Measurements from ENCODE around the gene PLCB2.

PLCB2 gene

DNA sequence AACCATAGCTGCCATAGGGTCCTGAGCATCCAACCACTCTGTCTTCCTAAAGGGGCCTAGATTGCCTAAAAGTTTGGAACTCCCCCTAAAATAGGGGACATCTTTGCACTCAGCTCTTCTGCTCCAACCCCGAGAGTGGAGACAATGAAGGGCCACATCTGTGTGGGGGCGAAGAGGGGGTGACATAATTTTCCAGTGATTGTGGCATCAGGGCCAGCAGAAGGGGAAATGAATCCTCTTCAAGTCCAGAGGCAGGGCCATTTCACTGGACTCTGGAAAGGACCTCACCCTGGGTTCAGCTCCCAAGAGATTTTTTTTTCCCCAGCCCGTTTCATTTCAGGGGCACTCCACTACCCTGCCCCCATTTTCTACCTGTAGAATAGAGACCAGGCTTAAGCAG is 20.2 kb downstream of the PLCB2 start:
- H3K4me3 ChIP-seq (ENCODE audit: low read depth, low read length): no peak overlapping the region
- ChIA-PET CTCF (interaction anchor here (1.2 to 3.2 kb wide), 4 partner anchors 8 to 51 kb away, joined by 6 to 22 read pairs (median 6); no protein-coding TSS in a partner anchor), POLR2A (interaction anchor here (0.6 kb wide), 1 partner anchor 135 kb away, joined by 3 read pairs; no protein-coding TSS in a partner anchor)
- no peak for TF ChIP-seq MYNN (tag by site-specific recombination; IDR thresholded peaks at IDR 0.05; ENCODE audit: borderline replicate concordance)
- no peak for TF ChIP-seq ZNF843 (tag by site-specific recombination; IDR thresholded peaks at IDR 0.05)
- TF ChIP-seq, protein P1, sequence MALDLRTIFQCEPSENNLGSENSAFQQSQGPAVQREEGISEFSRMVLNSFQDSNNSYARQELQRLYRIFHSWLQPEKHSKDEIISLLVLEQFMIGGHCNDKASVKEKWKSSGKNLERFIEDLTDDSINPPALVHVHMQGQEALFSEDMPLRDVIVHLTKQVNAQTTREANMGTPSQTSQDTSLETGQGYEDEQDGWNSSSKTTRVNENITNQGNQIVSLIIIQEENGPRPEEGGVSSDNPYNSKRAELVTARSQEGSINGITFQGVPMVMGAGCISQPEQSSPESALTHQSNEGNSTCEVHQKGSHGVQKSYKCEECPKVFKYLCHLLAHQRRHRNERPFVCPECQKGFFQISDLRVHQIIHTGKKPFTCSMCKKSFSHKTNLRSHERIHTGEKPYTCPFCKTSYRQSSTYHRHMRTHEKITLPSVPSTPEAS (tag by site-specific recombination; IDR thresholded peaks at IDR 0.05): no peak
- TF ChIP-seq ZNF2 (tag by site-specific recombination; IDR thresholded peaks at IDR 0.05): no peak
- TF ChIP-seq SALL2 (tag by site-specific recombination; IDR thresholded peaks at IDR 0.05; ENCODE audit: borderline replicate concordance): no peak
- no peak for TF ChIP-seq ZNF146 (tag by site-specific recombination; IDR thresholded peaks at IDR 0.05)
- TF ChIP-seq, protein P2, sequence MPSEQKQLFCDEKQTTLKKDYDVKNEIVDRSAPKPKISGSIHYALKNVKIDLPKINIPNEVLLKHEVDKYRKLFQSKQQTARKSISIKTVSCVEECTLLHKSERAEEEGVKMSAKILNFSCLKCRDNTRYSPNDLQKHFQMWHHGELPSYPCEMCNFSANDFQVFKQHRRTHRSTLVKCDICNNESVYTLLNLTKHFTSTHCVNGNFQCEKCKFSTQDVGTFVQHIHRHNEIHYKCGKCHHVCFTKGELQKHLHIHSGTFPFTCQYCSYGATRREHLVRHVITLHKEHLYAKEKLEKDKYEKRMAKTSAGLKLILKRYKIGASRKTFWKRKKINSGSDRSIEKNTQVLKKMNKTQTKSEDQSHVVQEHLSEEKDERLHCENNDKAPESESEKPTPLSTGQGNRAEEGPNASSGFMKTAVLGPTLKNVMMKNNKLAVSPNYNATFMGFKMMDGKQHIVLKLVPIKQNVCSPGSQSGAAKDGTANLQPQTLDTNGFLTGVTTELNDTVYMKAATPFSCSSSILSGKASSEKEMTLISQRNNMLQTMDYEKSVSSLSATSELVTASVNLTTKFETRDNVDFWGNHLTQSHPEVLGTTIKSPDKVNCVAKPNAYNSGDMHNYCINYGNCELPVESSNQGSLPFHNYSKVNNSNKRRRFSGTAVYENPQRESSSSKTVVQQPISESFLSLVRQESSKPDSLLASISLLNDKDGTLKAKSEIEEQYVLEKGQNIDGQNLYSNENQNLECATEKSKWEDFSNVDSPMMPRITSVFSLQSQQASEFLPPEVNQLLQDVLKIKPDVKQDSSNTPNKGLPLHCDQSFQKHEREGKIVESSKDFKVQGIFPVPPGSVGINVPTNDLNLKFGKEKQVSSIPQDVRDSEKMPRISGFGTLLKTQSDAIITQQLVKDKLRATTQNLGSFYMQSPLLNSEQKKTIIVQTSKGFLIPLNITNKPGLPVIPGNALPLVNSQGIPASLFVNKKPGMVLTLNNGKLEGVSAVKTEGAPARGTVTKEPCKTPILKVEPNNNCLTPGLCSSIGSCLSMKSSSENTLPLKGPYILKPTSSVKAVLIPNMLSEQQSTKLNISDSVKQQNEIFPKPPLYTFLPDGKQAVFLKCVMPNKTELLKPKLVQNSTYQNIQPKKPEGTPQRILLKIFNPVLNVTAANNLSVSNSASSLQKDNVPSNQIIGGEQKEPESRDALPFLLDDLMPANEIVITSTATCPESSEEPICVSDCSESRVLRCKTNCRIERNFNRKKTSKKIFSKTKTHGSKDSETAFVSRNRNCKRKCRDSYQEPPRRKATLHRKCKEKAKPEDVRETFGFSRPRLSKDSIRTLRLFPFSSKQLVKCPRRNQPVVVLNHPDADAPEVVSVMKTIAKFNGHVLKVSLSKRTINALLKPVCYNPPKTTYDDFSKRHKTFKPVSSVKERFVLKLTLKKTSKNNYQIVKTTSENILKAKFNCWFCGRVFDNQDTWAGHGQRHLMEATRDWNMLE (tag by site-specific recombination; conservative IDR thresholded peaks at IDR 0.05; ENCODE audit: low read depth): no peak
- no peak for TF ChIP-seq ZBTB48 (tag by site-specific recombination; IDR thresholded peaks at IDR 0.05)
- TF ChIP-seq KLF7 (tag by site-specific recombination; IDR thresholded peaks at IDR 0.05; ENCODE audit: borderline replicate concordance): no peak
- H3K36me3 ChIP-seq (ENCODE audit: control insufficient read depth in 2 of 2, insufficient read depth in 1 of 2, low read length in 2 of 2): no peaks in the 10 kb centered on the region
- peaks cover 6% of the 10 kb centered on the region for H3K4me1 ChIP-seq (ENCODE audit: control insufficient read depth, insufficient read depth, low read length)
- H3K27ac ChIP-seq (ENCODE audit: extremely low read depth, low read depth, low read length): no peak overlapping the region
- H3K9me3 ChIP-seq (ENCODE audit: control insufficient read depth, insufficient read depth, low read depth, low read length): no peaks in the 10 kb centered on the region

GRCh38 chr15:40286794-40287193 is 20.9 kb downstream of the PLCB2 start:
- CTCF ChIA-PET: interaction anchor here (1.2 to 3.2 kb wide), 4 partner anchors 7 to 51 kb away, joined by 6 to 22 read pairs (median 6); no protein-coding TSS in a partner anchor
- TF ChIP-seq, protein P3, sequence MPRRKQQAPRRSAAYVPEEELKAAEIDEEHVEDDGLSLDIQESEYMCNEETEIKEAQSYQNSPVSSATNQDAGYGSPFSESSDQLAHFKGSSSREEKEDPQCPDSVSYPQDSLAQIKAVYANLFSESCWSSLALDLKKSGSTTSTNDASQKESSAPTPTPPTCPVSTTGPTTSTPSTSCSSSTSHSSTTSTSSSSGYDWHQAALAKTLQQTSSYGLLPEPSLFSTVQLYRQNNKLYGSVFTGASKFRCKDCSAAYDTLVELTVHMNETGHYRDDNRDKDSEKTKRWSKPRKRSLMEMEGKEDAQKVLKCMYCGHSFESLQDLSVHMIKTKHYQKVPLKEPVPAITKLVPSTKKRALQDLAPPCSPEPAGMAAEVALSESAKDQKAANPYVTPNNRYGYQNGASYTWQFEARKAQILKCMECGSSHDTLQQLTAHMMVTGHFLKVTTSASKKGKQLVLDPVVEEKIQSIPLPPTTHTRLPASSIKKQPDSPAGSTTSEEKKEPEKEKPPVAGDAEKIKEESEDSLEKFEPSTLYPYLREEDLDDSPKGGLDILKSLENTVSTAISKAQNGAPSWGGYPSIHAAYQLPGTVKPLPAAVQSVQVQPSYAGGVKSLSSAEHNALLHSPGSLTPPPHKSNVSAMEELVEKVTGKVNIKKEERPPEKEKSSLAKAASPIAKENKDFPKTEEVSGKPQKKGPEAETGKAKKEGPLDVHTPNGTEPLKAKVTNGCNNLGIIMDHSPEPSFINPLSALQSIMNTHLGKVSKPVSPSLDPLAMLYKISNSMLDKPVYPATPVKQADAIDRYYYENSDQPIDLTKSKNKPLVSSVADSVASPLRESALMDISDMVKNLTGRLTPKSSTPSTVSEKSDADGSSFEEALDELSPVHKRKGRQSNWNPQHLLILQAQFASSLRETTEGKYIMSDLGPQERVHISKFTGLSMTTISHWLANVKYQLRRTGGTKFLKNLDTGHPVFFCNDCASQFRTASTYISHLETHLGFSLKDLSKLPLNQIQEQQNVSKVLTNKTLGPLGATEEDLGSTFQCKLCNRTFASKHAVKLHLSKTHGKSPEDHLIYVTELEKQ (tag by site-specific recombination; IDR thresholded peaks at IDR 0.05; ENCODE audit: borderline replicate concordance): no peak
- TF ChIP-seq ZNF169 (tag by site-specific recombination; IDR thresholded peaks at IDR 0.05) (no peak), ZNF660 (tag by site-specific recombination; IDR thresholded peaks at IDR 0.05) (no peak), ZNF473 (tag by site-specific recombination; IDR thresholded peaks at IDR 0.05) (no peak), KLF10 (tag by site-specific recombination; IDR thresholded peaks at IDR 0.05) (no peak), ZNF600 (tag by site-specific recombination; IDR thresholded peaks at IDR 0.05) (no peak), ZNF530 (tag by site-specific recombination; IDR thresholded peaks at IDR 0.05; ENCODE audit: low read depth) (no peak), ZNF391 (tag by site-specific recombination; IDR thresholded peaks at IDR 0.05; ENCODE audit: borderline replicate concordance, low read depth) (no peak), ZXDB (tag by site-specific recombination; IDR thresholded peaks at IDR 0.05) (no peak), ZFP3 (tag by site-specific recombination; IDR thresholded peaks at IDR 0.05; ENCODE audit: low read depth) (no peak), ZNF394 (tag by site-specific recombination; IDR thresholded peaks at IDR 0.05; ENCODE audit: borderline replicate concordance) (no peak), ZNF223 (tag by site-specific recombination; IDR thresholded peaks at IDR 0.05) (no peak)
- TF ChIP-seq, protein P4, sequence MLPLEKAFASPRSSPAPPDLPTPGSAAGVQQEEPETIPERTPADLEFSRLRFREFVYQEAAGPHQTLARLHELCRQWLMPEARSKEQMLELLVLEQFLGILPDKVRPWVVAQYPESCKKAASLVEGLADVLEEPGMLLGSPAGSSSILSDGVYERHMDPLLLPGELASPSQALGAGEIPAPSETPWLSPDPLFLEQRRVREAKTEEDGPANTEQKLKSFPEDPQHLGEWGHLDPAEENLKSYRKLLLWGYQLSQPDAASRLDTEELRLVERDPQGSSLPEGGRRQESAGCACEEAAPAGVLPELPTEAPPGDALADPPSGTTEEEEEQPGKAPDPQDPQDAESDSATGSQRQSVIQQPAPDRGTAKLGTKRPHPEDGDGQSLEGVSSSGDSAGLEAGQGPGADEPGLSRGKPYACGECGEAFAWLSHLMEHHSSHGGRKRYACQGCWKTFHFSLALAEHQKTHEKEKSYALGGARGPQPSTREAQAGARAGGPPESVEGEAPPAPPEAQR (tag by site-specific recombination; IDR thresholded peaks at IDR 0.05): no peak
- TF ChIP-seq, protein P5, sequence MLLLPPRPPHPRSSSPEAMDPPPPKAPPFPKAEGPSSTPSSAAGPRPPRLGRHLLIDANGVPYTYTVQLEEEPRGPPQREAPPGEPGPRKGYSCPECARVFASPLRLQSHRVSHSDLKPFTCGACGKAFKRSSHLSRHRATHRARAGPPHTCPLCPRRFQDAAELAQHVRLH (tag by site-specific recombination; IDR thresholded peaks at IDR 0.05): no peak

More at GRCh38 chr15:40286794-40287193, 20.9 kb downstream of the PLCB2 start:
- Histone ChIP-seq H3K36me3 (ENCODE audit: control insufficient read depth in 2 of 2, insufficient read depth in 1 of 2, low read length in 2 of 2) (no peaks in the 10 kb centered on the region), H3K4me1 (ENCODE audit: control insufficient read depth, insufficient read depth, low read length) (peaks cover 6% of the 10 kb centered on the region), H3K9me3 (ENCODE audit: control insufficient read depth, insufficient read depth, low read depth, low read length) (no peaks in the 10 kb centered on the region), H3K4me3 (ENCODE audit: low read depth, low read length) (no peak overlapping the region), H3K27ac (ENCODE audit: extremely low read depth, low read depth, low read length) (no peak overlapping the region)
- POLR2A ChIA-PET: no interaction called here
